Epidermal melanocyte (primary cell): Measurements from ENCODE around the gene WWOX.

Source experiments
- DNase-seq: peaks from one replicate; pipeline ENCODE4 v3.0.0; 2011; ENCODE audit warnings: low spot score; ENCODE audit not compliant: insufficient read length

WWOX gene

DNA sequence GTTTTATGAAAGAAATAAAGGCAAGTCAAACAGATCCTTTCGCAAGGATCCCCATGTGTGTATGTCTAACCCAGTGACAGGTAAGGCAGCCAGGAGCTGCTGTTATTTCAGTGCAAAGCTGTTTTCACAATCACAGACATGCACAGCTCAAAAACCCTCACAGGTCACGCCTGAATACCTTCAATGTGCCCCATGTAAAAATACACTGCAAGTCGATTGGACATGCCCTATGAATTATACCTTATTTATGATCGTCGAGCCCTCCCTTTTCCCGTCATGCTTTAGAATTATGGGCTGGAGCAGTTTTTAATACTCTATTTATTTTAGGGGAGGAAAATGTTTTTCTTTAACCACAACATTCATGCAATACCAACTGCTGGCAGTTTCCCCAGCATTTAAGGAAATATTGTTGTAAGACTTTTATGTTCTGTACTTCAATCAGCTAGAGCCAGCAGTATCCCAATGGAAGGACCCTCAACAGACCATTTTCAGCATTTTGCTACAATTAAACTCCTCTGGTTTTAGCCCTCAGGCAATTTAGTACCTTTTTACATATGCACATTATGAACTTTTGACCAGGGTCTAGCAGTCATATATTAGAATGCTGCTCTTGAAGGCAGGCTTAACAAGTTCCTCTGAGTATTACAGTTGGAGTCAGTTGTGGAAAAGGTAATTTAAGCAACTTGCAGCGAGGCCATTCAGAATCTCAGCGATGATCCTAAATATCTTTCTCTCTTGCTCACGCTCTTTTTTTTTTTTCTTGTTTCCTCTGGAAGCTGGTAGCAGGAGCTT is 362.2 kb downstream of the WWOX start:
- no peak for DNase-seq

- DNase-seq: no peak
Observed at GRCh38 chr16:78462288-78463208, 363.1 kb downstream of the WWOX start.

- no peak for DNase-seq
Observed at GRCh38 chr16:78463591-78463990, 364.1 kb downstream of the WWOX start.

GRCh38 chr16:78464833-78465232 is 365.4 kb downstream of the WWOX start:
- DNase-seq: no peak

- DNase-seq: no peak
Observed at GRCh38 chr16:78465730-78466129, 366.3 kb downstream of the WWOX start.

GRCh38 chr16:78469787-78470186 is 370.3 kb downstream of the WWOX start:
- no peak for DNase-seq

DNA sequence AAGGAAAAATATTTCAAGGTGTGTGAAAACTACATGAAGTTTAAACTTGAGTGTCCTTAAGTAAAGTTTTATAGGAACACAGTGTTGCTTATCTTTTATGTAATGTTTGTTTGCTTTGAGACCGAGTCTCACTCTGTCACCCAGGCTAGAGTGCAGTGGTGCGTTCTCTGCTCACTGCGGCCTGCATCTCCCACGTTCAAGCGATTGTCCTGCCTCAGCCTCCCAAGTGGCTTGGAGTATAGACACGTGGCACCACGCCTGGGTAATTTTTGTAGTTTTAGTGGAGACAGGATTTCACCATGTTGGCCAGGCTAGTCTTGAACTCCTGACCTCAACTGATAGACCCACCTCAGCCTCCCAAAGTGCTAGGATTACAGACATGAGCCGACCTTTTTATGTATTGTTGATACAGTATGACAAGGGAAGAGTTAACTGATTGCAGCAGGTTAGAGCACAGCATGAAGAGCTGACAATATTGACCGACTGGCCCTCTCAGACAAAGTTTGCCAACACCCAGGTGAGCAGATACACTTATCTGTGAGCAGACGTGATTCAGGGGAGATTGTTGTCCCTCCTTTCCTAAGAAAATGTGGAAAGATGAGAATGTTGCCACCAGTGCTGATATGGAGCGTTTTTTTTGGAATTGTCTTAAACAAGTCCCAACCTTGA is 373.7 kb downstream of the WWOX start:
- DNase-seq: no peak

DNA sequence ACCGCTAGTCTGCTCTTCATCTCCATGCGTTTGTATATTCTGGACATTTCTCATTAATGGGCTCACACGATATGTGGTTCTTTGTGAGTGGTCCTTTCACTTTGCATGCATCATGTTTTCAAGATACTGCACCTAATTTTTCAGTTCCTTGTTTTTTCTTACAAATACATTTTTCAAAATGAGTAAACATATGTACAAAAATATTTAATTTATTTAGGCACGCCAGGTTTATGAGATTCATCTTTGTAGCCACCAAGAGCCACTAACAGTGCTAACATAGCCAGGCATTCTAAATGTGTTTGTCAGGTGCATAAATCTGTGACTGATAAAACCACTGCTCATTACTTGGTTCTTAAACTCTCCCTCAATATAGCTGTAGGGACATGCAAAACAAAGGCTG is 375.3 kb downstream of the WWOX start:
- DNase-seq: no peak

GRCh38 chr16:78476615-78477014 is 377.2 kb downstream of the WWOX start:
- DNase-seq: no peak

- DNase-seq: no peak
Observed at GRCh38 chr16:78478267-78478861, 378.9 kb downstream of the WWOX start.

- no peak for DNase-seq
Observed at GRCh38 chr16:78479723-78480122, 380.3 kb downstream of the WWOX start.

DNA sequence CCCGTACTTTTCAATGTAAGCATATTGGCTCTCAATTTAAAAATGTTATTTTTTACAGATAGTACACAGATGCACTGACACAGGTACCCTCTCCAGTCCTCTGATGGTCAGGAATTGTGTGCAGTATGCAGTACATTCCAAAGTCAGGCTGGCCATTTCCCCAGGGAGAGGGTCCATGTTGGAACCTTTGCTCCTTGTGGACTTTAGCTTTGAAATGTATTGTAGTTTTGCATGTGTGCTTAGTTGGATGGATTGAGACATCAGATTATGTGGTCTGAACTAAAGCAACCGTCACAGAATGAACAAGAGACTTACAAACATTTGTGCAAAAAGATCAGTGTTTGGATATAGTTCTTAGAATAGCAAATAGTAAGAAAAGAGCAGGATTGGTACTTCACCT is 381.1 kb downstream of the WWOX start:
- no peak for DNase-seq

DNA sequence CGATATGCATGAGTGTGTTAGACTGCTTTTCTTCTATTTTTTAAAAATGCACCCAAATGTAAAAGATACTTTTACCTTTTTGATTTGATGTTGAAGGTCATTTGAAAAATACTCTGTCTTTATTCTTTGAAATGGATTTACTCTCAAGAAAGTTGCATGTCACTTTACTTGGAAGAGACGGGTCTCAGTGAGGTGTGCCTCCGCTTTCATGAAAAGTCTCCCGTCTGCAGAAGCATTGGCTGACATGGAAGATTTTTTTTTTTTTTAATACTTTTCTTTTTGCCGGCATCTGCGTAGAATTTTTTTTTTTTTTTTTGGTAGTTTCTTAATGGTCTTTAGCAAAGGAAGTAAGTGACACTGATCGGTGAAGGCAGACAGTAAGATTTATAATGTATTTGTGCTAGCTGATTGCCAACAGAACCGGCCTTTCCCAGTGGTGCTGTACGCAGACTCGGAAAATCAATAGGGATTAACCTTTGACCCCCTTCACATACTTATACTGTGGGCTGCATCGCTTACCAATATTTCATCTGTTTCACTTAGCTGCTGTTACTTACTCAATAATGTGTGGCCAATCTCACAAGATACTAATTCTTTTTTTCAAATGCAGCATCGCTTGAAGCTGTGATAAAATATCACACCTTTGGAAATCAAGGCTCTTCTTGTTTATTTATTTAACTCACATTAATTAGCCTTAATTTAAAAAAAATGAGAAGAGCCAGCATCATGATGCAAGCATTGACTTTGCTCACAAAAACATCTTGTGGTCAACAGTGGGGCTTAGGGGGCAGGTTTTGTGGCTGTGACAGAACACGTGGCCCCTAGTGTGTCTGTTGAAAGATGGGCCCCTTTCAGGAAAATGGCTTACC is 383.9 kb downstream of the WWOX start:
- DNase-seq: no peak

GRCh38 chr16:78484509-78485058 is 385.1 kb downstream of the WWOX start:
- DNase-seq: no peak

DNA sequence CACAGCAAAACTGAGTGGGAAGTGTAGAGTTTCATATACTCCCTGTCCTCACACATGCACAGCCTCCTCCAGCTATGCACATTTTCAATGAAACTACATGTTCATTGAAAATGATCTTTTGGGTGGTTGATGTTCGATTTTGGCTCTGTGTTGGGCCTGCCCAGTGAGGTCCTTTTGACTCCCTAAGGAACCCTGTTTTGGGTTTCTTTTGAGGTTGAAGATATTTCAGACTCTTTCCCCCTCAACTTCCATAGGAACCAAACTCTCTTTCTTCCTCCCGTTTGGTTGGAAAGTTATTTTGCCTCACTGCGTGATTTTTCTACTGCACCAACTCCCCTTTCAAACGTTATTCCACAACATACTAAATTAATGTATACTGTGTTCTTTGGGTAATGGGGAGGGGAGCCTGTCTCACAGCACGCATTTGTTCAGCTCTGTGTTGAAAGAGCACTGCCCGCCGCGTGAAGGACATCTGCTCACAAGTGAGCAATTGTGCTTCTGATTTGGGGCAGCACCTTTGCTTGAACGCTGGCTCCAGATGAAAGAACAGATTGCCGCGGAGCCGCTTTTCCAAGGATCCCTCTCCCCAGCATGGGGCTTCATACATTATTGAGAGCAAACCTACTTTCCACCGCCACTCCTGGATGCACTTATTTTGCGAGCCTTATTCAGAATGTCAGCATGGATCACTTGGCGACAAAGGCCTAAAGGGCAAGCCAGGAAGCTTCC is 385.9 kb downstream of the WWOX start:
- DNase-seq: no peak

- no peak for DNase-seq
Observed at GRCh38 chr16:78485917-78486257, 386.4 kb downstream of the WWOX start.

- no peak for DNase-seq
Observed at GRCh38 chr16:78487471-78487870, 388.0 kb downstream of the WWOX start.

GRCh38 chr16:78489072-78489471 is 389.6 kb downstream of the WWOX start:
- no peak for DNase-seq

DNA sequence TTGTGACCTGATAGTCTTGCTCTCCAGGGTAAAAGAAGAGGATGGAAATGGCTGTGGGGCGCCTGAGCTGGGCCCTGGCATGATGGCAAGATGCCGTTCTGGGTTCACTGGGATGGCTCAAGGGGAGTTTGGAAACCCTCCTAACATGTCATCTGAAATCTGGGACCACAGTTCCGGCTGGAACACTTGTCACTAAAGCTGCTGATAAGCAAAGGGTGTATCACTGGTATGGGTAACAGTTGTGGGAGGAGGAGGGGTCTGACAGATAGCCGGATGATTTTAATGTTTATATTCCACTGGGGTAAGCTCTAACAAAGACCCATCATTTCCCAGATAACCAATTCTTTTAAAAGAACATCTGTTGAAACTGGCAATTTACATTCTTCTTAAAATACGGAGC is 390.2 kb downstream of the WWOX start:
- DNase-seq: no peak

GRCh38 chr16:78490431-78490830 is 391.0 kb downstream of the WWOX start:
- no peak for DNase-seq
